Measurements from ENCODE around the gene DPT. TPM values are rescaled to one million over a fixed set of nuclear protein-coding genes. Genes with fewer than 3 reads are reported as not detected.

Gene DPT
- polyA plus RNA-seq, 1 donor from 2014 or later, result not detected

DNA sequence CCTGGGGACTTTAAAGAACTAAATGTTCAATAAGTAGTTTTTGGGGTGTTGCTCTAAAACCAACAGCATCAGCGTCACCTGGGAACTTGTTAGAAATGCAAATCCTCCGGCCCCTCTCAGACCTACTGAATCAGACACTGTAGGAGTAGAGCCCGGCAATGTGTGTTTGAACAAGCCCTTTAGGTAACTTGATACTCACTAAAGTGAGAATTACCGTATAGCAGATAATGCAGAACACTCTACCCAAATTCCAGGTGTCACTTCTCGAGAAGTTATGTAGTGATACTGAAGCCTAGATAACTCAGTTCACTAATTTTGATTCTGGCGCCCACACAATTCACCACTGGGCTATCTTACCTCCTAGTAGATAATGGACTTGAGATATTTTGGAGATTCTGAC is 3.7 kb upstream of the DPT start:
- no peaks in the 10 kb centered on the region for H3K36me3 ChIP-seq (ENCODE audit: insufficient read depth, low read length)
- no peak overlapping the region for H2AFZ ChIP-seq (ENCODE audit: low read depth, low read length)
- H3K4me2 ChIP-seq (ENCODE audit: low read length), result no peak overlapping the region
- H3F3A ChIP-seq (ENCODE audit: insufficient read depth, low read length, poor library complexity, severe bottlenecking), result no peaks in the 10 kb centered on the region
- H3K79me2 ChIP-seq (replicated peaks; ENCODE audit: insufficient read depth, low read length), result no peaks in the 10 kb centered on the region
- TF ChIP-seq TAF1 (IDR thresholded peaks at IDR 0.05; ENCODE audit: low read depth), result no peak
- TF ChIP-seq EP300 (conservative IDR thresholded peaks at IDR 0.05; ENCODE audit: poor library complexity, severe bottlenecking), result no peak
- no peak for TF ChIP-seq EZH2 (IDR thresholded peaks at IDR 0.05; ENCODE audit: borderline replicate concordance, insufficient read depth, low read length, poor library complexity, severe bottlenecking)
- no peak for TF ChIP-seq REST (IDR thresholded peaks at IDR 0.05; ENCODE audit: borderline replicate concordance)
- TF ChIP-seq POLR2AphosphoS5 (IDR thresholded peaks at IDR 0.05), result no peak
- no peak for TF ChIP-seq MXI1 (conservative IDR thresholded peaks at IDR 0.05; ENCODE audit: poor library complexity, severe bottlenecking)
- TF ChIP-seq, protein P1, sequence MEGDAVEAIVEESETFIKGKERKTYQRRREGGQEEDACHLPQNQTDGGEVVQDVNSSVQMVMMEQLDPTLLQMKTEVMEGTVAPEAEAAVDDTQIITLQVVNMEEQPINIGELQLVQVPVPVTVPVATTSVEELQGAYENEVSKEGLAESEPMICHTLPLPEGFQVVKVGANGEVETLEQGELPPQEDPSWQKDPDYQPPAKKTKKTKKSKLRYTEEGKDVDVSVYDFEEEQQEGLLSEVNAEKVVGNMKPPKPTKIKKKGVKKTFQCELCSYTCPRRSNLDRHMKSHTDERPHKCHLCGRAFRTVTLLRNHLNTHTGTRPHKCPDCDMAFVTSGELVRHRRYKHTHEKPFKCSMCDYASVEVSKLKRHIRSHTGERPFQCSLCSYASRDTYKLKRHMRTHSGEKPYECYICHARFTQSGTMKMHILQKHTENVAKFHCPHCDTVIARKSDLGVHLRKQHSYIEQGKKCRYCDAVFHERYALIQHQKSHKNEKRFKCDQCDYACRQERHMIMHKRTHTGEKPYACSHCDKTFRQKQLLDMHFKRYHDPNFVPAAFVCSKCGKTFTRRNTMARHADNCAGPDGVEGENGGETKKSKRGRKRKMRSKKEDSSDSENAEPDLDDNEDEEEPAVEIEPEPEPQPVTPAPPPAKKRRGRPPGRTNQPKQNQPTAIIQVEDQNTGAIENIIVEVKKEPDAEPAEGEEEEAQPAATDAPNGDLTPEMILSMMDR (IDR thresholded peaks at IDR 0.05; ENCODE audit: poor library complexity, severe bottlenecking), result no peak
- TF ChIP-seq RAD21 (conservative IDR thresholded peaks at IDR 0.05), result no peak
- no peak for TF ChIP-seq SMC3 (conservative IDR thresholded peaks at IDR 0.05; ENCODE audit: poor library complexity)
- no peak overlapping the region for H3K9ac ChIP-seq (ENCODE audit: low read length)
- no peaks in the 10 kb centered on the region for H3K27me3 ChIP-seq (ENCODE audit: insufficient read depth, low read depth, low read length)
- H3K9me2 ChIP-seq (ENCODE audit: insufficient read depth, low read length), result no peaks in the 10 kb centered on the region
- no peak overlapping the region for H3K4me3 ChIP-seq (ENCODE audit: low read length)
- H3K9me3 ChIP-seq (ENCODE audit: low read length), result no peaks in the 10 kb centered on the region
- no peaks in the 10 kb centered on the region for H4K20me1 ChIP-seq (ENCODE audit: insufficient read depth)
- no peak overlapping the region for H3K27ac ChIP-seq (ENCODE audit: low read length)

- no peak overlapping the region for H3K4me2 ChIP-seq (ENCODE audit: low read length)
- H3K79me2 ChIP-seq (replicated peaks; ENCODE audit: insufficient read depth, low read length), result no peaks in the 10 kb centered on the region
- H3K9me2 ChIP-seq (ENCODE audit: insufficient read depth, low read length), result no peaks in the 10 kb centered on the region
- no peak overlapping the region for H3K27ac ChIP-seq (ENCODE audit: low read length)
- no peaks in the 10 kb centered on the region for H3K9me3 ChIP-seq (ENCODE audit: low read length)
- H4K20me1 ChIP-seq (ENCODE audit: insufficient read depth), result no peaks in the 10 kb centered on the region
- no peaks in the 10 kb centered on the region for H3K27me3 ChIP-seq (ENCODE audit: insufficient read depth, low read depth, low read length)
- H3F3A ChIP-seq (ENCODE audit: insufficient read depth, low read length, poor library complexity, severe bottlenecking), result no peaks in the 10 kb centered on the region
- H3K9ac ChIP-seq (ENCODE audit: low read length), result no peak overlapping the region
- TF ChIP-seq SMC3 (conservative IDR thresholded peaks at IDR 0.05; ENCODE audit: poor library complexity) (no peak), POLR2AphosphoS5 (IDR thresholded peaks at IDR 0.05) (no peak), RAD21 (conservative IDR thresholded peaks at IDR 0.05) (no peak), EZH2 (IDR thresholded peaks at IDR 0.05; ENCODE audit: borderline replicate concordance, insufficient read depth, low read length, poor library complexity, severe bottlenecking) (no peak), MXI1 (conservative IDR thresholded peaks at IDR 0.05; ENCODE audit: poor library complexity, severe bottlenecking) (no peak), REST (IDR thresholded peaks at IDR 0.05; ENCODE audit: borderline replicate concordance) (no peak), EP300 (conservative IDR thresholded peaks at IDR 0.05; ENCODE audit: poor library complexity, severe bottlenecking) (no peak), TAF1 (IDR thresholded peaks at IDR 0.05; ENCODE audit: low read depth) (no peak)
- TF ChIP-seq, protein P1 (IDR thresholded peaks at IDR 0.05; ENCODE audit: poor library complexity, severe bottlenecking), result no peak
- H2AFZ ChIP-seq (ENCODE audit: low read depth, low read length), result no peak overlapping the region
- no peak overlapping the region for H3K4me3 ChIP-seq (ENCODE audit: low read length)
- no peaks in the 10 kb centered on the region for H3K36me3 ChIP-seq (ENCODE audit: insufficient read depth, low read length)
Observed at GRCh38 chr1:168731244-168731953, 2.4 kb upstream of the DPT start.

Measured in neural cell (in vitro differentiated cells).